AG09309 (cell line): ENCODE data around the gene EEIG1.
A peak's percentile ranks its signal among the peaks of the same experiment; 100 is the strongest.

Experiments
- DNase-seq: peaks from one replicate; pipeline ENCODE4 v3.0.0-alpha.2; 2010; ENCODE audit warnings: low read depth
- H3K4me3 ChIP-seq: 2 replicates; pipeline ENCODE4 v1.5.1; 2011; ENCODE audit warnings: mild to moderate bottlenecking, low read depth, low read length, moderate library complexity; ENCODE audit not compliant: control insufficient read depth
- TF ChIP-seq, protein P1 (sequence below): IDR thresholded peaks from 2 replicates; pipeline ENCODE4 v1.5.1; 2011; ENCODE audit warnings: mild to moderate bottlenecking, low read depth, low read length, inconsistent platforms; ENCODE audit not compliant: insufficient read depth, control insufficient read depth; ENCODE audit errors: missing control alignments

Gene EEIG1

DNA sequence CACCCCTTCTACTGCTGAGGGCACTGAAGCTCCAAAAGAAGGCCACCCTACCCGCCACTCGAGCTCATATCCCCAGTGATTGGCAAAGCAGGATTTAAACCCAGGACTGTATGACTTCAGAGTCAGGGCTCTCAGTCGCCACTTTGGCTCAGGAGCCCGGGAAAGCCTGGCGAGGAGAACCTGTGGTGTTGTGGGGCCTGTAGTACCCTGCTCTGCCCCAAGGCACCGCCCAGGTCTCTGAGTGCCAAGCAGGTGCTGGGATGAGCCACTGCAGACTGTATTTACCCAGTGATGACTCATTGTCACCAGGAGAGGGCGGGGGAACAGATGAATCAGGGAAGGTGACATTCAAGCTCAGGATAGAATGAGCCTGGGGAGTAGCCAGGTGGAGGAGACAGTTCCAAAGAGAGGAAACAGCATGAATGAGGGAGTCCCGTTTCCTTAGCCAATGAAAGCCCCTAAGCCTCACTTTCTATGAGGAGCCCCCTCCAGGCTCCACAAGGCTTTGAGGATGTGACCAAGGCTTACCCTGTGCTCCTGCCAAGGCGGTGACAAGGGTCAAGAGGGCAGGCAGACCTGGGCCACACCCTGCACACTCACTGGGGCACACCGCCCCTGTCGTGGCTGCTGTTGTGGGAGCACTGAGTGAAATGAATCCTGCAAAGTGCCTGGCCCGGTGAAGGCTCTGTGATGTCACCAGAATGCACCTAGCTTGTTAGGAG lies 25.3 kb downstream of the EEIG1 start:
- TF ChIP-seq, protein P1, sequence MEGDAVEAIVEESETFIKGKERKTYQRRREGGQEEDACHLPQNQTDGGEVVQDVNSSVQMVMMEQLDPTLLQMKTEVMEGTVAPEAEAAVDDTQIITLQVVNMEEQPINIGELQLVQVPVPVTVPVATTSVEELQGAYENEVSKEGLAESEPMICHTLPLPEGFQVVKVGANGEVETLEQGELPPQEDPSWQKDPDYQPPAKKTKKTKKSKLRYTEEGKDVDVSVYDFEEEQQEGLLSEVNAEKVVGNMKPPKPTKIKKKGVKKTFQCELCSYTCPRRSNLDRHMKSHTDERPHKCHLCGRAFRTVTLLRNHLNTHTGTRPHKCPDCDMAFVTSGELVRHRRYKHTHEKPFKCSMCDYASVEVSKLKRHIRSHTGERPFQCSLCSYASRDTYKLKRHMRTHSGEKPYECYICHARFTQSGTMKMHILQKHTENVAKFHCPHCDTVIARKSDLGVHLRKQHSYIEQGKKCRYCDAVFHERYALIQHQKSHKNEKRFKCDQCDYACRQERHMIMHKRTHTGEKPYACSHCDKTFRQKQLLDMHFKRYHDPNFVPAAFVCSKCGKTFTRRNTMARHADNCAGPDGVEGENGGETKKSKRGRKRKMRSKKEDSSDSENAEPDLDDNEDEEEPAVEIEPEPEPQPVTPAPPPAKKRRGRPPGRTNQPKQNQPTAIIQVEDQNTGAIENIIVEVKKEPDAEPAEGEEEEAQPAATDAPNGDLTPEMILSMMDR: peak; percentile 2
- H3K4me3 ChIP-seq: no peak overlapping the region
- DNase-seq: no peak

DNA sequence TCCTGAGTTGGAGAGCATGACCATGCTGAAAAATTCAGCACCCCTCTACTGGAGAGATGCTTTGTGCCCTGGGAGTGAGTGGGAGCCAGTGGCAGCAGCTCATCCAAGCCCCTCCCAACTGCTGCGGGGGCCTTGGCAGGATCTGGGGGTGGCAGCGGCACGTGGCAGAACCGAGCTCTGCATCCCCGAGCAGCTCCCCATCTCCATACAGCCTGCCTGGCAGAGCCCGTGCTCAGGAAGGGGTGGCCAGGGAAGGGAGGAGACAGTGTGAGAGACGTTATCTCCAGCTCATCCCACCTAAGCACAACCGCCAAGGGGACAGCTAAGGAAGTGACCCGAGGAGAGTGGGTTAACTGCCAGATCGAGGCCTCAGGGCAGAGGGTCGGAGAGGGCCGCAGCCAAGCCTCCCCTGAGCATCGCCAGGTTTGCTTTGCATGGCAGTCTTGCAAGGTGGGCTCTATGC lies 25.9 kb downstream of the EEIG1 start:
- DNase-seq: no peak
- no peak overlapping the region for H3K4me3 ChIP-seq

DNA sequence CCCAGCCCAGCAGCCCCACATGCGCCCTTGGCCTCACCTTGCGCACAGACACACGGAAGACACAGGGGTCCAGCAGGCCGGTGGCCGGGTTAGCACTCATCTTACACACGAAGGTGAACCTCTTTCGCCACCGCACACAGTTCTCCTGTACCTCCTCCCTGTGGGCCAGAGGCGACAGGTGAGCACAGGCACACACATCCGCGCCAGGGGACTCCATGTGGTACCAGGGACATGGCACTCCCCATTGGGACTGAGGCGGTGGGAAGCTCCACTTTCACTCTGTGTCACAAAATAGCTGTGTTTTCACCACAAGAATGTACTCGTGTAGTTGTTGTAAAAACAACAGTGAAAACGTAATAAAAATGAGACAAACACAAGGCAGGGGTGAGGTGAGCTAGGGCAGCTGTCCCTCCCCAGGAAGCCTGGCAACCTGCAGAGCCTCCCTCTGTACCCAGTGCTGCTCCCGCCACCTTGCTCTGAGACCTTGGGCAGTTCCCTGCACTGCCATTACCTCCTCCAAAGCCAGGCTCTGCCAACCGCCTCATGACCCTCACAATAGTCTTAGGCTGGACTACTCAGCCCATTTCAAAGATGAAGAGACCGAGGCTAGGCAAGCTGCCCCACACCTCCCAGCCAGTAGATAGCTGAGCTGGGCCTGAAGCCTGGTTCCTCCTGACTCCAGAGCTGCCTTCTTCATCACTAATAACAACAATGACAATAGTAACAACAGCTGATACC lies 26.9 kb downstream of the EEIG1 start:
- no peak overlapping the region for H3K4me3 ChIP-seq
- DNase-seq: no peak
- TF ChIP-seq, protein P1: no peak

More for the DNA sequence above, 25.9 kb downstream of the EEIG1 start:
- TF ChIP-seq, protein P1: no peak

DNA sequence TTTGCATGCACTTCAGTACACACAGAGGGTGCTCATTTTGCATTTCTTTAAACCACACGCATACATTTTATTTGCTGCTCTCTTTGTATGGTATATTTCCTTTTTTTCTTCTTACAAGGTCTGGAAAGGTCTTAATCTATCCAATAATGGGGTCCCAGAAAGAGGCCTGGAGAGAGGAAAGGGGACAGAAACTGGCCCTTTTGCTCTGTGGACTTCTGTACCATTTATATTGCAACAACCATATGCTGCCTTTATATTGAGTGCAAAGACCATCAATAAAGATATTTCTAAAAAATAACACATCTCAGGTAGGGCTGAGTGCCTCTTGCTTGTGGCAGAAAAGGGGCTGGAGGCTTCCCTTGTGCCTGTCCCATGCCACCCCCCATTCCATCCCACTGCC lies 27.6 kb downstream of the EEIG1 start:
- TF ChIP-seq, protein P1: no peak
- H3K4me3 ChIP-seq: no peak overlapping the region
- DNase-seq: no peak

DNA sequence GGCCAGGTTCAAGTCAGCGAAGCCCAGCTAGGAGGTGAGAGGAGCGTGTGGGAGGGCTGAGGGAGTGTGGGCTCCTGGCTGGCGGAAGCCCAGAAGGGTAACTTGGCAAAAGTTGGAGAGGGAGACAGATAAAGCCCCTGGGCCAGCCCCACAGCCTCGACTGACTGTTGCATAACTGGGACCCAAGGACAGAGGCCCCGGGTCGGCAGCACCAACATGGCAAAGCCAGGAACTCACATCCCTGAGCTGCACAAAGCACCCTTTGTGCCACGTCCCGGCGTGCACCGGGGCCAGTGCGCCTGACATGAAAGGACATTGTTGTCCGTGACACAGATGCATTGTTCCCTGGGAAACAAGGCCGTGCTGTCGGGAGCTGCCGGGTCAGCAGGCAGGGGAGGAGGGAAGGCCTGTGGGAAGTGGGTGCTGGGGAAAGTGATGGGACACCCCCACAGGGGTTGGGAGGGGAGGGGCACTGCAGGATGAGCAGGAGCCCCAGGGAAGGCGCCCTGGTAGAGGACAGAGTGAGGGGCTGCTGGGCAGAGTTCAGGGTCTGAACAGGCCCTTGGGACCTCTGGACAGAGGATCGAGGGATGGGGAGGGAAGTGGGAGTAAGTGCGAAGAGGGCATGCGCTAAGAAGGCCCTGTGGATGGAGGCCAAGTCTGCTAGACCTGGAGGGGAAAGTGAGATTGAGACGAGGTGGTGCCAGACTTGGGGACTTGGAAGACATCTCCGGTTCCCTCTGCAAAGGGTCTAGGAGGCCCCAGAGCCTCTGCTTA lies 30.1 kb downstream of the EEIG1 start:
- no peak overlapping the region for H3K4me3 ChIP-seq
- TF ChIP-seq, protein P1: no peak
- no peak for DNase-seq

DNA sequence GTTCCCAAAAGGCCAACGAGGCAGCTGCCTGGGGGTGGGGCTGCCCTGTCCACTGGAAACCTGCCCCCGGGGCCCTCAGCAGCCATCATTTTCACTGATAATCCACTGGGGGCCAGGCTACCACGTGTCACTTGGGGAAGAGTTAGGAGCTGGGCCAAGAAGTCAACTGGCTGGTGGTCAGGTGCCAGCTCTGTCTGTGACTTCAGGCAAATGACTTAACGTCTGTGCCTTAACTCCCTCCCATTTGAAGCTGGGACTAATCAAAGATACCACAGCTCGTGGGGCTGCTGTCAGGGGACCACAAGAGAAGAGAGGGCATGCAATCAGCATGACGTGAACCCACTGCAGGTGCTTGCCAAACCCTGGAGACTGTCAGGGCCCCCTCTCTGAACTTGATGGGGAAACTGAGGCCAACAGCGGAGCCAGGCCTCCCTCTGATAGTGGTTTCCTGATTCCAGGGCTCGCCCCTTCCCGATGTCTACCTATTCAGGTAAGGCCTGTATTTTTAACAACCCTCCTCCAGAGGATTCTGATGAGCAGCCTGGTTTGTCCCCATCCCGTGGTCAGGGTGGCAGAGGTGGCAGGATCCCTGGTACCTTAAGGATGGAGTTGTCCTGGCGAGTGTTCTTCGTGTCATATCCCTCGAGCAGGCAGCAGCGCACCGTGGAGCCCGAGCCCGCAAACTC lies 30.8 kb downstream of the EEIG1 start:
- no peak overlapping the region for H3K4me3 ChIP-seq
- TF ChIP-seq, protein P1: no peak
- no peak for DNase-seq
